Limb (tissue), 2 donors: Measurements from ENCODE around the gene SMCHD1.
"Not testable (repeated sequence)": the region's sequence is repeated elsewhere in the genome, so short reads cannot be mapped to it uniquely, and the experiment has no call there.

ENCODE experiments used
- DNase-seq, 2 donors: peaks; one replicate each; pipeline ENCODE4 v3.0.0-alpha.2; 2016; ENCODE audit errors: extremely low spot score in 2 of 2

The SMCHD1 gene

GRCh38 chr18:2716394-2717326 lies 61.1 kb downstream of the SMCHD1 start:
- DNase-seq: no peak

DNA sequence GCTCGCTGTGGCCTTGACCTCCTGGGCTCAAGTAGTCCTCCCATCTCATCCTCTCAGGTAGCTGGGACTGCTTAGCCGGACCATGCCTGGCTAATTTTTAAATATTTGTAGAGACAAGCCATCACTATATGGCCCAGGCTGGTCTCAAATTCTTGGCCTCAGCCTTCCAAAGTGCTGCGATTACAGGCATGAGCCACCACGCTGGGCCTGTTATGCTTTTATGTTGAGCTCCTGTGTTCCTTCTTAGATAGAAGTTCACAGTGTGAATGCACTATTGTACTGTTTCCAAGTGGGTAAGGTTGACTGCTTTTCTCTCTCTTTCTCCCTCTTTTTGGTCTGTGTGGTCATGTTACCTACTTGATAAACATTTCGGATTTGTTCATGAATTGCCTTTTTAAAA lies 61.9 kb downstream of the SMCHD1 start:
- DNase-seq: no peak

- DNase-seq: no peak
These were observed 63.5 kb downstream of the SMCHD1 start for GRCh38 chr18:2719040-2719439.

DNA sequence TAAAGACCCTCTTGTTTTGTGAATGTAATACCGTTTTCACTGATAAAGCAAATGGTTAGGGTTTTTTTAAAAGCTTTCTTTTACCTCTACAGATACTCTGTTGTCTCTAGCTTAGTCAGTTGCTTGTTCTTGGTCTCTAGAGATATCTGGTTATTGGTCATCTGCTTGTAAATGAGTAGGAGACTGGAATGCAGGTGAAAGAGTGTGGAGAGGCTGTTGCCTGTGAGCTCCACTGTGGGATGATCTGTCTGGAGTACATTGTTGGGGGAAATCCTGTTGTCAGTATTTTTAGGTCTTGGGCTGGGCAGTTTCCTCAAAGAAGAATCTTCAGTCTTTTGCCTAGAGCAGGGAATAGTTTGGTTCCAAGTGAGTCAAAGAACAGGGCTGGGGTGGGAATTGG lies 67.7 kb downstream of the SMCHD1 start:
- no peak for DNase-seq

GRCh38 chr18:2729757-2730156 lies 74.2 kb downstream of the SMCHD1 start:
- no peak for DNase-seq

GRCh38 chr18:2736823-2737222 lies 81.3 kb downstream of the SMCHD1 start:
- no peak for DNase-seq

DNA sequence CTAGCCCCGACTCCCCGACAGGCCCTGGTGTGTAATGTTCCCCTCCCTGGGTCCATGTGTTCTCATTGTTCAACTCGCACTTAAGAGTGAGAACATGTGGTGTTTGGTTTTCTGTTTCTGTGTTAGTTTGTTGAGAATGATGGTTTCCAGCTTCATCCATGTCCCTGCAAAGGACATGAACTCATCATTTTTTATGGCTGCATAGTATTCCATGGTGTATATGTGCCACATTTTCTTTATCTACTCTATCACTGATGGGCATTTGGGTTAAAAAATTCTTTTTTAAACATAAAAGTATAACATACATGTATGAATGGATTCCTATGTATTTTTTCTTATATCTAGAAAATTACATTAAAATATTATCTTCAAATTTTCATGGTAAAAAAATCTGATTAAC lies 84.6 kb downstream of the SMCHD1 start:
- not testable (repeated sequence) for DNase-seq

DNA sequence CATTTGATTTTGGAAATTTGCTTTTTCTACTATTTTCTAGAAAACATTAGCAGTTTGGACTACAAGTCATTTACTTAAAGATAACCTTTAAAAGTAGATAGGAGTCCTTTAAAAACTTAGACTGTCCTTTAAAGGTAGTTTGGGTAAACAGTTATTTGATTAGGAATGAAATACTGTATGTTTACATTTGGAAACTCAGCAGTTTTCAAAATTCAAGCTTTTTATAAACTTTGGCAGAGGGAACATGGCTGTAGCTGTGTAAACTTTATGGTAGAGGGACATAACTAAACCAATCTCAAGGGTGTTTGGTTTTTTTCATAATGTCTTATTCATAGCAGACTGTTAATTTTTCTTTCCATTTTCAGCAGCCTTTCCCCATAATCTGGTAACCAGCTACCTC lies 90.7 kb downstream of the SMCHD1 start:
- no peak for DNase-seq

DNA sequence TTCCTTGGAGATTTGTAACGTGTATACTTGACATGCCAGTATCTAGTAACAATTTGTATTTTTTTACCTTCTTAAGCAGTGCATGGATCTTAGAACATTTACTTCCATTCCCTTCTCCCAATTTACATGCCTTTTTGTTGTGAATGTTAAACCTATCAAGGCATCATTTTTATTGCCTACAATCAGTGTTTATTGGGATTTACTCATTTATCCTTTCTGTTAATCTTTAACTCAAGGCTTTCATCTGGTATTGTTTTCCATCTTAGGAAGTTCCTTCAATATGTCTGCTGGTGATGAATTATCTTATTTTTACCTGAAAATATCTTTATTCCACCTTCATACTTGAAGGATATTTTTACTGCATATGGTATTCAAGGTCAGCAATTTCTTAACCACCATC lies 102.8 kb downstream of the SMCHD1 start:
- DNase-seq: no peak

- no peak for DNase-seq
These were observed 119.1 kb downstream of the SMCHD1 start for GRCh38 chr18:2774669-2775068.

GRCh38 chr18:2776601-2777000 lies 121.1 kb downstream of the SMCHD1 start:
- no peak for DNase-seq

DNA sequence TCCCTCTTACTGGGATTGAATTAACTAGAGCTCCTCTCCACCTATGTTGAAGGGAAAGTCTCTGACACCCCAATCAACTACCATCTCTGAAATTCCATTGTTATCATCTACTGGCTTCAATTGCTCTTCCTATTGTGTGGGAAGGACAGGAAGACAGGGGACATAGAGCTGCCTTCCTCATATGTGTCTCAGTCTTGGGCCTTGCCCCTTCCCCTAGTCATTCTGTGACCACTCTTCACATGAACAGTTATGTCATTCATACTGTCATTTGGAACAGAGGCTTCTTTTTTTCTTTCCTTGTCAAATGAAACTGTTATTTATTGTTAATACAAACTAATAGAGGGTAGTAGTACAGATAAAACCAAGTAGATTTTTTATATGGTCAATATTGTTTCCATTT lies 121.7 kb downstream of the SMCHD1 start:
- no peak for DNase-seq

- no peak for DNase-seq
These were observed 125.2 kb downstream of the SMCHD1 start for GRCh38 chr18:2780750-2781149.

- DNase-seq: no peak
These were observed 131.7 kb downstream of the SMCHD1 start for GRCh38 chr18:2787225-2787624.

GRCh38 chr18:2792395-2792794 lies 136.9 kb downstream of the SMCHD1 start:
- no peak for DNase-seq

- no peak for DNase-seq
These were observed 138.6 kb downstream of the SMCHD1 start for GRCh38 chr18:2794159-2794558.

DNA sequence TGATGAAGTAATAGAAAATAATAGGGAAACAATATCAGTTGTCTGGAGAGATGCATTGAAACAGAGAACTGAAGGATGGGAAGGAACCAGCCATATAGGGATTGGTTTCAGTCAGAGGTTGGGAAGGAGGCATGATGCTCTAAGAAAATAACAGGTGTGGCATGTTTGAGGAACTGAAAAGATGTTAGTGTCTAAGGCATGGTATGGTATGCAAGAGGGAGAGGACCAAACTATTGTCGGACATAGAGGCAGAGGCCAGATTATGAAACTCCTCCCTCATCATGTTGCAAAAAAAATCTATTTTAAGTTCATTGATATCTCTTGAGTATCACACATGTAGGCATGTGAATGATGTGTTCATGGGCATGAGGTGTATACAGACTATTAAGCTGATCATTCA lies 142.4 kb downstream of the SMCHD1 start:
- DNase-seq: no peak

- DNase-seq: no peak
These were observed 143.8 kb downstream of the SMCHD1 start for GRCh38 chr18:2799369-2799768.

GRCh38 chr18:2805970-2806943 lies 150.7 kb downstream of the SMCHD1 start:
- no peak for DNase-seq

- DNase-seq: not testable (repeated sequence)
These were observed 153.1 kb downstream of the SMCHD1 start for GRCh38 chr18:2808640-2809039.

- DNase-seq: not testable (repeated sequence)
These were observed 154.2 kb downstream of the SMCHD1 start for GRCh38 chr18:2809666-2810183.

DNA sequence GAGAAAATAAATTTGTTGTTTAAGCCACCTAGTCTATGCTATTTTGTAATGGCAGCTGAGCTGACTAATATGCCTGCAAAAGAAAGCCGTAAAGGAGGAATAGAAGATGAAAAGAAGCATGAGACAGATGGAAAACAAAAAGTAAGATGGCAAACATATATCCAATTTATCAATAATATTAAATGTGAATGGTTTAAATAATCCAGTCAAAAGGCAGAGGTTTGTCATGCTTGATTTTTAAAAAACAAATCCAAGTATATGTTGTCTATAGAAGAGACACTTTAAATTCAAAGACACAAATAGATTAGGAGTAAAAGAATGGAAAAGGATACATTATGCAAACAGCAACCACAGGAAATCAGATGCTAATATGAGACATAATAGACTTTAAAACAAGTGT lies 155.9 kb downstream of the SMCHD1 start:
- no peak for DNase-seq
